MM.1S (cell line): Measurements from ENCODE around the gene HOXA13.

Experiments
- DNase-seq: peaks from one replicate; pipeline ENCODE4 v3.0.0-alpha.2; 2015
- H2AFZ ChIP-seq: fragments of 300-600 bp; sonication (generic); 2 replicates; pipeline ENCODE4 v1.6.0; 2016; ENCODE audit warnings: antibody characterized with exemption, low read length
- H3F3A ChIP-seq: fragments of 300-600 bp; sonication (generic); 2 replicates; pipeline ENCODE4 v1.6.1; 2016; ENCODE audit warnings: mild to moderate bottlenecking, antibody characterized with exemption, low read length, moderate library complexity, mixed read lengths; ENCODE audit not compliant: insufficient read depth
- H3K27ac ChIP-seq: fragments of 300-600 bp; sonication (generic); 2 replicates; pipeline ENCODE4 v1.5.1; 2016; ENCODE audit warnings: mild to moderate bottlenecking, low read length
- H3K27me3 ChIP-seq: fragments of 300-600 bp; sonication (generic); replicated peaks from 2 replicates; pipeline ENCODE4 v1.6.0; 2016; ENCODE audit warnings: low read length; ENCODE audit not compliant: insufficient read depth
- H3K36me3 ChIP-seq: fragments of 300-600 bp; sonication (generic); replicated peaks from 2 replicates; pipeline ENCODE4 v1.6.1; 2016; ENCODE audit warnings: mild to moderate bottlenecking, low read length, mixed read lengths; ENCODE audit not compliant: insufficient read depth
- H3K4me1 ChIP-seq: fragments of 300-600 bp; sonication (generic); 2 replicates; pipeline ENCODE4 v1.6.1; 2016; ENCODE audit warnings: low read length, mixed read lengths
- H3K4me2 ChIP-seq: fragments of 300-600 bp; sonication (generic); 2 replicates; pipeline ENCODE4 v1.6.0; 2016; ENCODE audit warnings: low read depth, low read length
- H3K4me3 ChIP-seq: fragments of 300-600 bp; sonication (generic); 2 replicates; pipeline ENCODE4 v1.5.1; 2016; ENCODE audit warnings: low read length, mixed read lengths
- H3K79me2 ChIP-seq: fragments of 300-600 bp; sonication (generic); 2 replicates; pipeline ENCODE4 v1.6.1; 2016; ENCODE audit warnings: mixed run types, low read length, mixed read lengths
- H3K9ac ChIP-seq: fragments of 300-600 bp; sonication (generic); 2 replicates; pipeline ENCODE4 v1.6.1; 2016; ENCODE audit warnings: low read length, mixed read lengths
- H3K9me2 ChIP-seq: fragments of 300-600 bp; sonication (generic); replicated peaks from 2 replicates; pipeline ENCODE4 v1.6.1; 2016; ENCODE audit warnings: mild to moderate bottlenecking, low read length, mixed read lengths; ENCODE audit not compliant: insufficient read depth
- H3K9me3 ChIP-seq: fragments of 300-600 bp; sonication (generic); replicated peaks from 2 replicates; pipeline ENCODE4 v1.6.1; 2016; ENCODE audit warnings: mild to moderate bottlenecking, low read length, mixed read lengths; ENCODE audit not compliant: insufficient read depth
- H4K20me1 ChIP-seq: fragments of 300-600 bp; sonication (generic); 2 replicates; pipeline ENCODE4 v1.6.1; 2016; ENCODE audit warnings: mild to moderate bottlenecking, low read length, moderate library complexity, mixed read lengths; ENCODE audit not compliant: insufficient read depth
- EZH2 ChIP-seq: fragments of 300-600 bp; sonication (generic); optimal IDR thresholded peaks from 2 replicates; pipeline ENCODE3; 2017; ENCODE audit warnings: low read depth, mild to moderate bottlenecking, antibody characterized with exemption, low read length, mixed read lengths
- EZH2phosphoT487 ChIP-seq: fragments of 300-600 bp; sonication (generic); IDR thresholded peaks from 2 replicates; pipeline ENCODE4 v1.6.1; 2018; ENCODE audit warnings: antibody characterized with exemption, low read length
- TF ChIP-seq, protein P1 (sequence below): fragments of 300-600 bp; sonication (generic); IDR thresholded peaks from 2 replicates; pipeline ENCODE4 v1.5.1; 2016; ENCODE audit warnings: antibody characterized with exemption, low read length, mixed read lengths

The HOXA13 gene

DNA sequence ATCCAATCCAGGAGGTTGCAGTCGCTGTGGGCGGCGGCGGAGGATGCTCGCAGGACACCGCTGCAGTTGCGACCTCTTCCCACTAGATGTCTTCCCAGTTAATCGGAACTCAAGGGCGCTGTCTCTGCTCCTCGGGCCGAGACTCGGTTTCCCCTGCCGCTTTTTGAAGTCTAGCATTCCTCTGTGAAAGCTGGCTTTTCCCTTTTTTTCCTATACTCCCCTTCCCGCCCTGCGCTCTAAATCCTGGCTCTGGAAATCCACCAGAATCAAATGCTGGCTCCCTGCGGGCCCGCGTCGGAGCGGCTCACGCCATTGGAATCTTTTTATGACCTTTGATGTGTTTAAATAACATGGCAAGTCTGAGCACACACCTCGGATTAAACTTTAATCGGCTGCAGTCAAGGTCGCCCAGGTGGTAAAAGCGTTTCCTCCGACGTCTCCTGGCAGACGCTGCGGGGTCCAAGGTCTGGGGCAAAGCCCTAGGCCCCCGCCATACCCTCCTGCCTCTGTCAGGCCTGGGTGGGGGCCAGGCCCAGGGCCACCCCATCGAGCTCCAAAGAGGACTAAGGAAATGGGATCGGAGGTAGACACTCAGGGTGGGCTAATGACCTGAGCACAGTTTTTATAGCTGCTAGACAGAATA is 10.7 kb upstream of the HOXA13 start:
- no peak for DNase-seq
- H4K20me1 ChIP-seq: no peaks in the 10 kb centered on the region
- no peaks in the 10 kb centered on the region for H3K9me2 ChIP-seq
- no peaks in the 10 kb centered on the region for H3K4me1 ChIP-seq
- no peaks in the 10 kb centered on the region for H3K9me3 ChIP-seq
- H3K36me3 ChIP-seq: no peaks in the 10 kb centered on the region
- TF ChIP-seq EZH2: no peak
- TF ChIP-seq, protein P1, sequence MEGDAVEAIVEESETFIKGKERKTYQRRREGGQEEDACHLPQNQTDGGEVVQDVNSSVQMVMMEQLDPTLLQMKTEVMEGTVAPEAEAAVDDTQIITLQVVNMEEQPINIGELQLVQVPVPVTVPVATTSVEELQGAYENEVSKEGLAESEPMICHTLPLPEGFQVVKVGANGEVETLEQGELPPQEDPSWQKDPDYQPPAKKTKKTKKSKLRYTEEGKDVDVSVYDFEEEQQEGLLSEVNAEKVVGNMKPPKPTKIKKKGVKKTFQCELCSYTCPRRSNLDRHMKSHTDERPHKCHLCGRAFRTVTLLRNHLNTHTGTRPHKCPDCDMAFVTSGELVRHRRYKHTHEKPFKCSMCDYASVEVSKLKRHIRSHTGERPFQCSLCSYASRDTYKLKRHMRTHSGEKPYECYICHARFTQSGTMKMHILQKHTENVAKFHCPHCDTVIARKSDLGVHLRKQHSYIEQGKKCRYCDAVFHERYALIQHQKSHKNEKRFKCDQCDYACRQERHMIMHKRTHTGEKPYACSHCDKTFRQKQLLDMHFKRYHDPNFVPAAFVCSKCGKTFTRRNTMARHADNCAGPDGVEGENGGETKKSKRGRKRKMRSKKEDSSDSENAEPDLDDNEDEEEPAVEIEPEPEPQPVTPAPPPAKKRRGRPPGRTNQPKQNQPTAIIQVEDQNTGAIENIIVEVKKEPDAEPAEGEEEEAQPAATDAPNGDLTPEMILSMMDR: peak; percentile 60
- H3K27ac ChIP-seq: no peak overlapping the region
- H3K79me2 ChIP-seq: no peaks in the 10 kb centered on the region
- H3K27me3 ChIP-seq: peaks cover 6% of the 10 kb centered on the region
- no peaks in the 10 kb centered on the region for H3F3A ChIP-seq
- no peak overlapping the region for H3K9ac ChIP-seq
- no peak overlapping the region for H3K4me3 ChIP-seq
- peak overlapping the region; percentile 33; the same call in 1 of the 2 replicates for H3K4me2 ChIP-seq
- H2AFZ ChIP-seq: no peak overlapping the region

DNA sequence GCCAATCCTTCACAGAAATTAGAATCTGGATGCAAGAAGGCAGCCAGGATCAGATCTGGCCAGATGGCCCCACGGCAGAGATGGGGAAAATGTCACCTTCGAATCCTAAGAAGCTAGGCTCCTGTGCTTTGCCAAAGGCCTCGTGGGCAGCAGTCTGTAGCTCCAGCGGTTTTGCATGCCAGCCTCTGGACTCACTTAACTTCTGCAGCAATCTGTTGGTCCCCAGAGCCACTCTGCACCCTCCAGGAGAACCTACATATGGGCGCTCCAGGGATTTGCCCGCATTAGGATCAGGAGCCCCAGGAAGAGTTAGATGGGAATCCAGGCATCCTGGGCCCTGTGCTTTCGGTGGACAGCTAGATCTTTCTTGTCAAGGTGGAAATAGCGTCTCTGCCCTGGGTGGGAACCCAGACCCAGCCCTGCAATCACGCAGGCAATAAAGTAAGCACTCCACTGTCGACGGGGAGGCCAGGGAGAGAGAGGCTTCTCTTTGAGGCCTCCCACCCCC is 10.1 kb upstream of the HOXA13 start:
- Histone ChIP-seq H3K9me2 (no peaks in the 10 kb centered on the region), H3K27me3 (peaks cover 10% of the 10 kb centered on the region), H3K79me2 (no peaks in the 10 kb centered on the region), H2AFZ (no peak overlapping the region), H3K36me3 (no peaks in the 10 kb centered on the region), H3F3A (no peaks in the 10 kb centered on the region), H3K4me1 (no peaks in the 10 kb centered on the region), H3K27ac (no peak overlapping the region), H3K4me3 (no peak overlapping the region), H3K4me2 (no peak overlapping the region), H4K20me1 (no peaks in the 10 kb centered on the region), H3K9me3 (no peaks in the 10 kb centered on the region), H3K9ac (no peak overlapping the region)
- no peak for DNase-seq
- TF ChIP-seq, protein P1: no peak

DNA sequence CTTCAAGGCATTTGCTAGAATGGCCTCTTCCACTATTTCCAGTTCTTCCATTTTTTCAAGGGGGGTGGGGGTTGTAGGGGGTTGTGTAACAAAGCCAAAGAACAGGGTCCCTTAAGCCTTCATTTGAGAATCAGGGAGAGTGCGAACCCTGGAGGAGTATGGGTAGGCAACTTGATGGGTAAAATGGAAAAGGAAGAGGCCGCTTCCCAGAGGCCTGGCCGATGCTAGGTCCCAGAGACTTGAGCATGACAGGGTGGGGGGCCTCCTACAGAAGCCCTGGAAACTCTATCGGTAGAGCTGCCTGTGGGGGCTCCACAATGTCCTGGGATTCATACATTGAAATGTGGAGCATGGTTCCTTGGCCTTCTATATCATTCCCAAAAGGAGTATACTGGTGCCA is 9.1 kb upstream of the HOXA13 start:
- Histone ChIP-seq H3K9me2 (no peaks in the 10 kb centered on the region), H3F3A (no peaks in the 10 kb centered on the region), H2AFZ (no peak overlapping the region), H3K4me2 (no peak overlapping the region), H3K9ac (no peak overlapping the region), H3K36me3 (no peaks in the 10 kb centered on the region), H3K27me3 (peaks cover 20% of the 10 kb centered on the region), H3K79me2 (no peaks in the 10 kb centered on the region), H3K9me3 (no peaks in the 10 kb centered on the region), H3K4me1 (no peaks in the 10 kb centered on the region), H4K20me1 (no peaks in the 10 kb centered on the region), H3K27ac (no peak overlapping the region), H3K4me3 (no peak overlapping the region)
- TF ChIP-seq, protein P1: no peak
- TF ChIP-seq EZH2 (no peak), EZH2phosphoT487 (no peak)
- no peak for DNase-seq
